ENCODE results near the gene DNAJC15. TPM values are rescaled to one million over a fixed set of nuclear protein-coding genes. Genes with fewer than 3 reads are reported as not detected.

Gene DNAJC15
- total RNA-seq, 1 donor from 2014 or later = 21.6 TPM

DNA sequence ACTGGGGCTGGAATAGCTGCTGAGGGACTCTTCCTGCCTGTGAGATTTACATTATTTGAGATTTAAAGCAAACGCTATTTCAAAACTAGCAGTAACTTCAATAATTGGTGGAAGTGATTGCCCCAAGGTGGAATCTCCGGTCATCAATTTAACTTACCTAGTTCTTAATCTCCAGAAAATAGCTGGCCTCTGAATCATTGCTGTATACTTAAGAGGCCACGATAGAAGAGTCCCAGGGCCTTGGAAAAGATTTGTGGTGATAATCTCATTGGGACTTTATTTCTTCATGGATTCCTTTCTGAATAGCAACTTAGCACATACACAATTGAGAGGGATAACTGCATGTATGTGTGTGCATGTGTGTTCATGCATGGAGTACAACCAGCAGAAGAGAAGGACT lies 120.2 kb downstream of the DNAJC15 start:
- H3K27me3 Mint-ChIP-seq (ENCODE audit: low read depth) = peaks cover 6% of the 10 kb centered on the region
- TF ChIP-seq, protein P1, sequence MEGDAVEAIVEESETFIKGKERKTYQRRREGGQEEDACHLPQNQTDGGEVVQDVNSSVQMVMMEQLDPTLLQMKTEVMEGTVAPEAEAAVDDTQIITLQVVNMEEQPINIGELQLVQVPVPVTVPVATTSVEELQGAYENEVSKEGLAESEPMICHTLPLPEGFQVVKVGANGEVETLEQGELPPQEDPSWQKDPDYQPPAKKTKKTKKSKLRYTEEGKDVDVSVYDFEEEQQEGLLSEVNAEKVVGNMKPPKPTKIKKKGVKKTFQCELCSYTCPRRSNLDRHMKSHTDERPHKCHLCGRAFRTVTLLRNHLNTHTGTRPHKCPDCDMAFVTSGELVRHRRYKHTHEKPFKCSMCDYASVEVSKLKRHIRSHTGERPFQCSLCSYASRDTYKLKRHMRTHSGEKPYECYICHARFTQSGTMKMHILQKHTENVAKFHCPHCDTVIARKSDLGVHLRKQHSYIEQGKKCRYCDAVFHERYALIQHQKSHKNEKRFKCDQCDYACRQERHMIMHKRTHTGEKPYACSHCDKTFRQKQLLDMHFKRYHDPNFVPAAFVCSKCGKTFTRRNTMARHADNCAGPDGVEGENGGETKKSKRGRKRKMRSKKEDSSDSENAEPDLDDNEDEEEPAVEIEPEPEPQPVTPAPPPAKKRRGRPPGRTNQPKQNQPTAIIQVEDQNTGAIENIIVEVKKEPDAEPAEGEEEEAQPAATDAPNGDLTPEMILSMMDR (IDR thresholded peaks at IDR 0.05) = no peak
- no peak overlapping the region for H3K27ac Mint-ChIP-seq (ENCODE audit: unreplicated experiment)
- DNase-seq (ENCODE audit: low spot score) = no peak
- no peaks in the 10 kb centered on the region for H3K9me3 Mint-ChIP-seq (ENCODE audit: low read depth)
- H3K4me1 Mint-ChIP-seq (ENCODE audit: low read depth) = peaks cover 6% of the 10 kb centered on the region
- no peak overlapping the region for H3K4me3 Mint-ChIP-seq (ENCODE audit: unreplicated experiment)
- no peaks in the 10 kb centered on the region for H3K36me3 Mint-ChIP-seq (ENCODE audit: low read depth)

DNA sequence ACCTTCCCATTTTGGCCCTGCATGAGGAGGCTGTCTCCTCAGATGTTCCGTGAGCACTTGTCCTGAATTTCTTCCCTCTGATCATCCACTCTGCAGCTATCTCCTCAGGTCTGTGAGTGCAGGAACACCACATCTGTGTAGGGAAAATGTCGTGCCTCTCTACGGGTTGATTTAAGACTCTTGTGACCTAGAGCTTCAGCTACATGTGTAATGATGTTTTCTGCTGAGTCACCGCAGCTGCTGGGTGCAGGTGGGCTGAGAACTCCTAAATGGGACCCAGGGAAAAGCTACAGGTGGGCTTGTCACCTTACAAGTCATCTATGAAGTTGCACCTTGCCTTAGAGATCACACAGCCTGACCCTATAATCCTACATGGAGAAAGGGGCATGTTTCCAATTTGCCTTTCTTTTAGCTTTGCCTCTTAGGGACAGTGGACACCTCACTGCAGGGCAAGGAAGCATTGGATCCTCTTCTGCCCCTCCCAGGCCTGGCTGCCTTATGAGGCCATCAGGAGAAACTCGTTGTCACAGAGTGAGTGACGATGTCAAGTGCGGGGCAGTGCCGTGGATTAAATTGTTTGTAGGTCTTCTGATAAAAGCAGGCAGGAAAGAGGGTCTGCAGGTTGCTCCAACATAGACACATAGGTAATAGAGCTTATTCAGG lies 122.3 kb downstream of the DNAJC15 start:
- peaks cover 4% of the 10 kb centered on the region for H3K4me1 Mint-ChIP-seq (ENCODE audit: low read depth)
- no peaks in the 10 kb centered on the region for H3K9me3 Mint-ChIP-seq (ENCODE audit: low read depth)
- H3K27ac Mint-ChIP-seq (ENCODE audit: unreplicated experiment) = no peak overlapping the region
- peaks cover 6% of the 10 kb centered on the region for H3K27me3 Mint-ChIP-seq (ENCODE audit: low read depth)
- TF ChIP-seq, protein P1 (IDR thresholded peaks at IDR 0.05) = no peak
- DNase-seq (ENCODE audit: low spot score) = no peak
- no peaks in the 10 kb centered on the region for H3K36me3 Mint-ChIP-seq (ENCODE audit: low read depth)
- no peak overlapping the region for H3K4me3 Mint-ChIP-seq (ENCODE audit: unreplicated experiment)

DNA sequence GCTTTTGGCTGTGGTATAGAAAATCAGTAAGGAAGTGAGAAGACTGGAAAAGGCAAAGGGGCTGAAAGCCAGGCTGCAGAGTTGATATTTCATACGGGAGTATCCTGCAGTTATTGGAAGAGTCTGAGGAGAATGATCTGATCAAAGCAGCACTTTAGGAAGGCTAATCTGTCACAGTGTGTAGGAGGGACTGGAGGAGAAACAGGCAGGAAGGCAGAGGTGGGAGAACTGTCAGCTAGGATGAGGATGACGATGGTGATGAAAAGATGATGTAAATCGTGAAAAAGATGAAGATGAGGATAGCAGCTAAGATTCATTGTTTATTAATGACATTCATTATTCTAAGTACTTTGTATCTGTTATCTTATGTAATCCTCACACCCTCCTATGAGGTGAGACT lies 123.0 kb downstream of the DNAJC15 start:
- no peak for DNase-seq (ENCODE audit: low spot score)
- Mint-ChIP-seq H3K4me3 (ENCODE audit: unreplicated experiment) (no peak overlapping the region), H3K27me3 (ENCODE audit: low read depth) (peaks cover 6% of the 10 kb centered on the region), H3K36me3 (ENCODE audit: low read depth) (no peaks in the 10 kb centered on the region), H3K9me3 (ENCODE audit: low read depth) (no peaks in the 10 kb centered on the region), H3K27ac (ENCODE audit: unreplicated experiment) (no peak overlapping the region), H3K4me1 (ENCODE audit: low read depth) (peaks cover 4% of the 10 kb centered on the region)
- TF ChIP-seq, protein P1 (IDR thresholded peaks at IDR 0.05) = no peak

DNA sequence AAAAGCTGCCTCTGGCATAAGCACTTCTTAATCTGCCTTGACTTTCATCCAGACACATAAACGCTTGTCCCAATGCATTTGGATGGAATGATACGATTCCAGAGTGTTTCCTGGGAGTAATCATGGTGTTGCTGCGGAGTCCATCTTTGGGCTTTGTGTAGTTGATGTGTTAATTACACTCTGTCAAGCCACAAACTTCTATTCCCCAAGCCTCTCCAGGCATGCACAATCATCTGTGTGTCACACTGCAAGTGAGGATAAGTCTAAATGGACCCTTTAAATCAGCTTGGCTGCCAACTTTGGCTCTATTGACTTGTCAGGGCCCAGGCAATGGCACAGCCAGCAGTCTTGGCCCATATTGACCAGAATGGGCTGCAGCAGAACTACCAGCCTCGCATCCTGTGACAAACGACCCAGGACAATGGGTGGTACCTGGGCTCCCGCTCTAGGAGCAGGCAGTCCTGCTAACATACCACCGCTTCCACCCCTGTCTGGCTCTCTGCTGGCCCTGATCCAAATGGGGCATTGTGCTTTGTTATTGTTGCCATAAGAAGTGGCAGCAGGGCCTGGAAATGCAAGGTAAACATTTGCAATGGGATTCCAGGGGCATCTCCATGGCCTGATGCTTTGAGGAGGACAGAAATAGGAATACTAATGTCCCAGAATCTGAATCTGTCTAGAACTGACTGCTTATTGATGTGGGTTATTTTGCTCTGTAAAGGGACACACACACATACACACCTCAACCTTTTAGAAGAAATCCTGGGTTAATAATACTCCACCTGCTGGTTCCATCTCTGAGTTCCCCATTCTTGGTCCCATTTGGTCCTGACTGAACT lies 127.2 kb downstream of the DNAJC15 start:
- Mint-ChIP-seq H3K27ac (ENCODE audit: unreplicated experiment) (no peak overlapping the region), H3K4me3 (ENCODE audit: unreplicated experiment) (no peak overlapping the region), H3K36me3 (ENCODE audit: low read depth) (no peaks in the 10 kb centered on the region), H3K4me1 (ENCODE audit: low read depth) (peaks cover 27% of the 10 kb centered on the region), H3K9me3 (ENCODE audit: low read depth) (no peaks in the 10 kb centered on the region), H3K27me3 (ENCODE audit: low read depth) (peaks cover 6% of the 10 kb centered on the region)
- no peak for DNase-seq (ENCODE audit: low spot score)
- TF ChIP-seq, protein P1 (IDR thresholded peaks at IDR 0.05) = no peak

DNA sequence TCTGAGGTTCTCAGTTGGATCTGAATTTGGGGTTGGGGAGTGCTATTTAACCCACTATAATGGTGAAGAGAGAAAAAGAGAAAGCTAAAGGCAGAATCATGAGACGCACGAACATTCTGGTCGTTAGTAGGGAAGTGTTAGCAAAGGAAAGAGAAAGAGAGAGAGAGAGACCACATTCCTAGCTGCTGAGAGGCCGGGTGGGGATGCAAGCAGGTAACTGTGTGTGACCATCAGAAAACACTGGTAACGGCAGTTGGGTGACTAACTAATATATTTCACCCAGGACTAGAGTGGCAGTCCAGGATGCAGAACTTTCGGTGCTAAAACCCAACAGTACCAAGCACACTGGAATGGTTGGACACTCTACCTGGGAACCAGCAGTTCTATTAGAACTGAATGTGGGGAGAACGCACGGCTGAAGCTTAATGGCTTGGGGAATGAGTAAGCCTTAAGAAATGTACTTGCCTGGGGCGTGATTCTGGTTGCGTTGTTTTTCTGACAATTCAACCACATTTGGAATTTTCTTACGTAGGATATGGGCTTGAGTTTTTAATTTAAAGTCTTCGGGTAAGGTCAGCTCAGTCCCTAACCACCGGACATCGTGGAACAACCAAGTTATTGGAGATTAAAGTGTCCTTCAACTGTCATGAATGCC lies 130.2 kb downstream of the DNAJC15 start:
- Mint-ChIP-seq H3K9me3 (ENCODE audit: low read depth) (no peaks in the 10 kb centered on the region), H3K27ac (ENCODE audit: unreplicated experiment) (peak overlapping the region; percentile 62), H3K27me3 (ENCODE audit: low read depth) (no peaks in the 10 kb centered on the region), H3K36me3 (ENCODE audit: low read depth) (no peaks in the 10 kb centered on the region), H3K4me3 (ENCODE audit: unreplicated experiment) (no peak overlapping the region), H3K4me1 (ENCODE audit: low read depth) (peaks cover 31% of the 10 kb centered on the region)
- TF ChIP-seq, protein P1 (IDR thresholded peaks at IDR 0.05) = no peak
- DNase-seq (ENCODE audit: low spot score) = no peak

All from chondrocyte (in vitro differentiated cells).